ENCODE results near the gene HNMT.

HNMT gene

GRCh38 chr2:138028538-138028937 is 64.3 kb downstream of the HNMT start:
- no peak overlapping the region for H3K9ac ChIP-seq (ENCODE audit: low read depth, low read length, poor library complexity, severe bottlenecking)
- no peaks in the 10 kb centered on the region for H3K9me3 ChIP-seq (ENCODE audit: insufficient read depth, low read depth, low read length)

GRCh38 chr2:138029276-138029675 is 65.0 kb downstream of the HNMT start:
- H3K27me3 ChIP-seq (ENCODE audit: insufficient read depth, low read length, poor library complexity, severe bottlenecking) = no peaks in the 10 kb centered on the region
- H3K9me2 ChIP-seq (replicated peaks; ENCODE audit: low read depth, low read length) = no peaks in the 10 kb centered on the region
- H3K9me3 ChIP-seq (ENCODE audit: insufficient read depth, low read depth, low read length) = no peaks in the 10 kb centered on the region
- H3K4me3 ChIP-seq (ENCODE audit: low read length, poor library complexity, severe bottlenecking) = no peak overlapping the region
- no peak overlapping the region for H2AFZ ChIP-seq (ENCODE audit: low read length)
- no peaks in the 10 kb centered on the region for H4K20me1 ChIP-seq (ENCODE audit: insufficient read depth, low read length, poor library complexity, severe bottlenecking)
- H3K79me2 ChIP-seq (ENCODE audit: insufficient read depth, low read length) = no peaks in the 10 kb centered on the region
- no peaks in the 10 kb centered on the region for H3K36me3 ChIP-seq (ENCODE audit: insufficient read depth, low read length)
- no peaks in the 10 kb centered on the region for H3K4me1 ChIP-seq (ENCODE audit: insufficient read depth, low read length, poor library complexity, severe bottlenecking)
- H3F3A ChIP-seq (ENCODE audit: low read depth) = no peaks in the 10 kb centered on the region
- no peak overlapping the region for H3K9ac ChIP-seq (ENCODE audit: low read depth, low read length, poor library complexity, severe bottlenecking)
- no peak overlapping the region for H3K4me2 ChIP-seq (ENCODE audit: low read depth, low read length, poor library complexity, severe bottlenecking)
- no peak for TF ChIP-seq EZH2phosphoT487 (IDR thresholded peaks at IDR 0.05; ENCODE audit: borderline replicate concordance)
- TF ChIP-seq CTCF (conservative IDR thresholded peaks at IDR 0.05; ENCODE audit: low read length) = no peak

More at GRCh38 chr2:138028538-138028937, 64.3 kb downstream of the HNMT start:
- H3K4me1 ChIP-seq (ENCODE audit: insufficient read depth, low read length, poor library complexity, severe bottlenecking) = no peaks in the 10 kb centered on the region
- H3K9me2 ChIP-seq (replicated peaks; ENCODE audit: low read depth, low read length) = no peaks in the 10 kb centered on the region
- H3K36me3 ChIP-seq (ENCODE audit: insufficient read depth, low read length) = no peaks in the 10 kb centered on the region
- no peak overlapping the region for H3K4me3 ChIP-seq (ENCODE audit: low read length, poor library complexity, severe bottlenecking)
- no peaks in the 10 kb centered on the region for H3K27me3 ChIP-seq (ENCODE audit: insufficient read depth, low read length, poor library complexity, severe bottlenecking)
- H4K20me1 ChIP-seq (ENCODE audit: insufficient read depth, low read length, poor library complexity, severe bottlenecking) = no peaks in the 10 kb centered on the region
- H3K79me2 ChIP-seq (ENCODE audit: insufficient read depth, low read length) = no peaks in the 10 kb centered on the region
- no peak overlapping the region for H3K4me2 ChIP-seq (ENCODE audit: low read depth, low read length, poor library complexity, severe bottlenecking)
- TF ChIP-seq CTCF (conservative IDR thresholded peaks at IDR 0.05; ENCODE audit: low read length) (no peak), EZH2phosphoT487 (IDR thresholded peaks at IDR 0.05; ENCODE audit: borderline replicate concordance) (no peak)
- no peak overlapping the region for H2AFZ ChIP-seq (ENCODE audit: low read length)
- no peaks in the 10 kb centered on the region for H3F3A ChIP-seq (ENCODE audit: low read depth)

GRCh38 chr2:138030459-138030858 is 66.2 kb downstream of the HNMT start:
- Histone ChIP-seq H3K79me2 (ENCODE audit: insufficient read depth, low read length) (no peaks in the 10 kb centered on the region), H3K9ac (ENCODE audit: low read depth, low read length, poor library complexity, severe bottlenecking) (no peak overlapping the region), H2AFZ (ENCODE audit: low read length) (no peak overlapping the region), H3K9me3 (ENCODE audit: insufficient read depth, low read depth, low read length) (no peaks in the 10 kb centered on the region), H3F3A (ENCODE audit: low read depth) (no peaks in the 10 kb centered on the region), H3K4me3 (ENCODE audit: low read length, poor library complexity, severe bottlenecking) (no peak overlapping the region), H3K9me2 (replicated peaks; ENCODE audit: low read depth, low read length) (no peaks in the 10 kb centered on the region), H3K4me1 (ENCODE audit: insufficient read depth, low read length, poor library complexity, severe bottlenecking) (no peaks in the 10 kb centered on the region), H3K27me3 (ENCODE audit: insufficient read depth, low read length, poor library complexity, severe bottlenecking) (no peaks in the 10 kb centered on the region), H3K4me2 (ENCODE audit: low read depth, low read length, poor library complexity, severe bottlenecking) (no peak overlapping the region), H3K36me3 (ENCODE audit: insufficient read depth, low read length) (no peaks in the 10 kb centered on the region), H4K20me1 (ENCODE audit: insufficient read depth, low read length, poor library complexity, severe bottlenecking) (no peaks in the 10 kb centered on the region)
- no peak for TF ChIP-seq EZH2phosphoT487 (IDR thresholded peaks at IDR 0.05; ENCODE audit: borderline replicate concordance)
- no peak for TF ChIP-seq CTCF (conservative IDR thresholded peaks at IDR 0.05; ENCODE audit: low read length)

Measured in Loucy (cell line).